Measurements from ENCODE around the gene ZNF225.
"Not testable (repeated sequence)": the region's sequence is repeated elsewhere in the genome, so short reads cannot be mapped to it uniquely, and the experiment has no call there.

The ZNF225 gene

DNA sequence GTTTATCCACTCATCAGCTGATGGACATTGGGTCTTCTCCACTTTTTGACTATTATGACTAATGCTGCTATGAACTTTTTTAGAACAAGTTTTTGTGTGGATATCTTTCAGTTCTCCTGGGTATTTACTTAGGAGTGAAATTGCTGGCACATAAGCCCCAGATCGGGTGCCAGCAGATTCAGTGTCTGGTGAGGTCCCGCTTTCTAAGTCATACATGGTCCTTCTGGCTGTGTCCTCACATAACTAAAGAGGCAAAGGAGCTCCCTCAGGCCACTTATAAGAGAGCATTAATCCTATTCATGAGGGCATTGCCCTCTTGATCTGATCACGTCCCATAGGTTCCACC is 51.1 kb downstream of the ZNF225 start:
- DNase-seq = no peak

DNA sequence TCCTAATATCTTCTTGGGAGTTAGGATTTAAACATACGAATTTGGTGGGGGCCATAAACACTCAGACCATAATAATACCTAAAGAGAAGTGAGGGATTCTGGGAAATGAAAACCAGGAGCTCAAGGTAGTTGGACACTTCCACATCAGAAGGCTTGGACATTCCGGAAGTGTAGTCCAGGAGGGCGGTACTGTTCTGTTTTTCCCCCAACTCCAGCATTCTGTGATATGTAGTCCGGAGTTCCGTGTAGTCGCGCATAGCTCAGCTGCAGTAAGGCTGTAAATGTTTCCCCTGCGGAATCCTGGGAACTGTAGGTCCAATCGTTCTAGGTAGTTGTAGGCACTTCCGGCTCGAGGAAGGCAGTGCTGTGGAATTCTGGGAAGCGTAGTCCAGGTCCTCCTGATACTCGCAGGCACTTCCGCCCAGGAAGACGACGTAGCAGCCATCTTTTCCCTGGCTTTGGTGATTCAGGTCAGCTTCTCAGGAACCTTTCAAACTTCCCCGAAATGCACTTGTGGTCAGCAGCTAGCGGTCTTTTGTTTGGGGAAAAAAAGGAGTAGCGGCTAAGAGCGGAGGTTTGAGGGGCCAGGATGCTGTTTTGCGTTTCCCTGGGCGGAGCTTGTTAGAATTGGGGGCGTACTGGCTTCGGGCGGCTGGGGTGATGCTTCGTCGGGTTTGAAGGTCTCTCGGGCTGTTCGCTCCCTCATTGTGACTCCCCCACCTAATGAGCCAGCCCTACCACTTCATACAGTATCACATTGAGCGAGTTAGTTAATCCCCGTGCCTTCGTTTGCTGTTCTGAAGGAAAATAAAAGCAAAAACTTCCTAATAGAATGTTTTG is 51.7 kb downstream of the ZNF225 start, which contains the start of gene ZNF226:
Gene ZNF226 (plus strand): TSS at position 428 of the 840 bp plus-strand sequence. CDS start 4,981 bp downstream, outside the sequence.
- peak; percentile 99 for DNase-seq

DNA sequence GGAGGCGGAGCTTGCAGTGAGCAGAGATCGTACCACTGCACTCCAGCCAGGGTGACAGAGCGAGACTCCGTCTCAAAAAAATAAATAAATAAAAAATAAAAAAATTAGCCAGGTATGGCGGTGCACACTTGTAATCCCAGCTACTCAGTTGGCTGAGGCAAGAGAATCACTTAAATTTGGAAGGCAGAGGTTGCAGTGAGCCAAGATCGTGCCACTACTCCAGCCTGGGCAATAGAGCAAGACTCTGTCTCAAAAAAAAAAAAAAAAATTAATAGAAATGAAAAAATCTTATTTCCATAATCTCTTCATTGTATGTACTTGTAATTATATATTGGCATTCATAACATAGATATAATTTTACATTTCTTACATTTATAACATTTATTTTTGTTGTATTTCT is 57.5 kb downstream of the ZNF225 start:
- not testable (repeated sequence) for DNase-seq

DNA sequence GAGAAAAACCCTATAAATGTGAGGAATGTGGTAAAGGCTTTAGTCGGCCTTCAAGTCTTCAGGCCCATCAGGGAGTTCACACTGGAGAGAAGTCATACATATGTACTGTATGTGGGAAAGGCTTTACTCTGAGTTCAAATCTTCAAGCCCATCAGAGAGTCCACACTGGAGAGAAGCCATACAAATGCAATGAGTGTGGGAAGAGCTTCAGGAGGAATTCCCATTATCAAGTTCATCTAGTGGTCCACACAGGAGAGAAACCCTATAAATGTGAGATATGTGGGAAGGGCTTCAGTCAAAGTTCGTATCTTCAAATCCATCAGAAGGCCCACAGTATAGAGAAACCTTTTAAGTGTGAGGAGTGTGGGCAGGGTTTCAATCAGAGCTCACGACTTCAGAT is 63.4 kb downstream of the ZNF225 start:
- no peak for DNase-seq

DNA sequence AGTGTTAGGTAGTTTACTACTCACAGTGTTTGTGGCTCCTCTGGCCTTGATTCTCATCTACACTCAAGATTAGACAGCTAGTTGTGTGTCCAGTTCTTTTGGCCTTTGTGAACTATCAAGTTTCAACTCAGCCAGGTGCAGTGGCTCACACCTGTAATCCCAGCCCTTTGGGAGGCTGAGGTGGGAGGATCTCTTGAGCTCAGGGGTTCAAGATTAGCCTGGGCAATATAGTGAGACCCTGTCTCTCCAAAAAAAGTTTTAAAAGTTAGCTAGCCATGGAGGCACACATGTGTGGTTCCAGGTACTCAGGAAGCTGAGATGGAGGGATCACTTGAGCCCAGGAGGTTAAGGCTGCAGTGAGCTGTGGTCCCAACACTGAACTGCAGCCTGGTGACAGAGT is 67.8 kb downstream of the ZNF225 start:
- DNase-seq = no peak

DNA sequence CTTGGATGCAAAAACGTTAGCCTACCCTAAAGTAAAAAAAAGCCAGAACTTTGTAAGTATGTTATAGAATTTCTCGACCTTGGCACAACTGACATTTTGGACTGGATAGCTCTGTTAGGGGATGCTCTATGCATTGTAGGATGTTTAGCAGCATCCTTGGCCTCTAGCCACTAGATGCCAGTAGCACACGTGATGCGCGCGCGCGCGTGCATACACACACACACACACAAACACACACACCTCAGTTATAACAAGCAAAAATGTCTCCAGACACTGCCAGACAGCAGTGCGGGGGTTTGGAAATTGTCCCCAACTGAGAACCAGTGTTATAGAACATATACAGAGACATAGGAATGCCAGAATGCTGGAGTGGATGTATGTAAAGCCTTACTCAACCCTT is 68.9 kb downstream of the ZNF225 start:
- no peak for DNase-seq
